Activated CD4-positive, alpha-beta T cell treated with anti-CD3 and anti-CD28 coated beads, Interleukin-2, amount 50 U/mL, for 24 hours (primary cell): Measurements from ENCODE around the gene AGBL4.

ENCODE experiments used
- DNase-seq, 2 donors: peaks; one replicate each; pipeline ENCODE4 v3.0.0-alpha.2; 2020; ENCODE audit warnings: low read depth in 1 of 2, low spot score in 1 of 2

Gene AGBL4

GRCh38 chr1:48673332-48674105, 1350.2 kb downstream of the AGBL4 start:
- no peak for DNase-seq

- DNase-seq: no peak
Observed at GRCh38 chr1:48671578-48671977, 1352.2 kb downstream of the AGBL4 start.

GRCh38 chr1:48670234-48671020, 1353.3 kb downstream of the AGBL4 start:
- no peak for DNase-seq

- DNase-seq: no peak
Observed at GRCh38 chr1:48668339-48668738, 1355.4 kb downstream of the AGBL4 start.

GRCh38 chr1:48667782-48668181, 1356.0 kb downstream of the AGBL4 start:
- no peak for DNase-seq

- no peak for DNase-seq
Observed at GRCh38 chr1:48665708-48666407, 1357.9 kb downstream of the AGBL4 start.

- DNase-seq: no peak
Observed at GRCh38 chr1:48661726-48662463, 1361.9 kb downstream of the AGBL4 start.

- no peak for DNase-seq
Observed at GRCh38 chr1:48659801-48660200, 1364.0 kb downstream of the AGBL4 start.

GRCh38 chr1:48657413-48657812, 1366.3 kb downstream of the AGBL4 start:
- no peak for DNase-seq

- DNase-seq: no peak
Observed at GRCh38 chr1:48654606-48655210, 1369.0 kb downstream of the AGBL4 start.

- DNase-seq: no peak
Observed at GRCh38 chr1:48652334-48652733, 1371.4 kb downstream of the AGBL4 start.

GRCh38 chr1:48649880-48650279, 1373.9 kb downstream of the AGBL4 start:
- DNase-seq: no peak

GRCh38 chr1:48645883-48646282, 1377.9 kb downstream of the AGBL4 start:
- no peak for DNase-seq

- no peak for DNase-seq
Observed at GRCh38 chr1:48644905-48645605, 1378.7 kb downstream of the AGBL4 start.

- no peak for DNase-seq
Observed at GRCh38 chr1:48644190-48644900, 1379.4 kb downstream of the AGBL4 start.

- no peak for DNase-seq
Observed at GRCh38 chr1:48643193-48643592, 1380.6 kb downstream of the AGBL4 start.

- no peak for DNase-seq
Observed at GRCh38 chr1:48640836-48641492, 1382.8 kb downstream of the AGBL4 start.

- no peak for DNase-seq
Observed at GRCh38 chr1:48629867-48630266, 1393.9 kb downstream of the AGBL4 start.

GRCh38 chr1:48627486-48627885, 1396.3 kb downstream of the AGBL4 start:
- DNase-seq: no peak
